ENCODE data around the gene CITED1. TPM values are rescaled to one million over a fixed set of nuclear protein-coding genes. Genes with fewer than 3 reads are reported as not detected.
A peak's percentile ranks its signal among the peaks of the same experiment; 100 is the strongest.
"Not testable (repeated sequence)": the region's sequence is repeated elsewhere in the genome, so short reads cannot be mapped to it uniquely, and the experiment has no call there.

Gene CITED1
- total RNA-seq = not detected

GRCh38 chrX:72305286-72306084 is at the start of gene CITED1:
CITED1 (minus strand) TSS chrX:72305914; CDS start chrX:72302869, 3,045 bp downstream.
- ATAC-seq = peak in 1 of 2 donors; percentile 35
- DNase-seq = no peak
- peaks cover 25% of the 10 kb centered on the region for H3K4me1 Mint-ChIP-seq (ENCODE audit: low read depth)
- peak within 1 kb of the TSS; percentile 85 for H3K4me3 Mint-ChIP-seq
- H3K9me3 Mint-ChIP-seq = no peaks in the 10 kb centered on the region
- H3K27me3 Mint-ChIP-seq (ENCODE audit: low read depth) = peaks cover 63% of the 10 kb centered on the region
- H3K36me3 Mint-ChIP-seq (ENCODE audit: insufficient read depth) = no peaks in the 10 kb centered on the region

- Mint-ChIP-seq H3K27me3 (ENCODE audit: low read depth) (no peaks in the 10 kb centered on the region), H3K9me3 (no peaks in the 10 kb centered on the region), H3K4me1 (ENCODE audit: low read depth) (peaks cover 10% of the 10 kb centered on the region), H3K36me3 (ENCODE audit: insufficient read depth) (peaks cover 12% of the 10 kb centered on the region), H3K4me3 (no peak overlapping the region)
- ATAC-seq = no peak
- no peak for DNase-seq
Measured at GRCh38 chrX:72352786-72353185, 47.1 kb upstream of the CITED1 start.

- Mint-ChIP-seq H3K36me3 (ENCODE audit: insufficient read depth) (peaks cover 12% of the 10 kb centered on the region), H3K4me1 (ENCODE audit: low read depth) (peaks cover 10% of the 10 kb centered on the region), H3K4me3 (no peak overlapping the region), H3K9me3 (no peaks in the 10 kb centered on the region), H3K27me3 (ENCODE audit: low read depth) (no peaks in the 10 kb centered on the region)
- no peak for DNase-seq
- ATAC-seq = no peak
Measured at GRCh38 chrX:72351606-72352334, 46.1 kb upstream of the CITED1 start.

GRCh38 chrX:72349190-72349589 is 43.5 kb upstream of the CITED1 start:
- Mint-ChIP-seq H3K4me1 (ENCODE audit: low read depth) (peaks cover 10% of the 10 kb centered on the region), H3K4me3 (peak overlapping the region; percentile 11), H3K36me3 (ENCODE audit: insufficient read depth) (peaks cover 14% of the 10 kb centered on the region), H3K9me3 (no peaks in the 10 kb centered on the region), H3K27me3 (ENCODE audit: low read depth) (no peaks in the 10 kb centered on the region)
- no peak for DNase-seq
- peak in 1 of 2 donors; percentile 75 for ATAC-seq

GRCh38 chrX:72348247-72348979 is 42.7 kb upstream of the CITED1 start:
- ATAC-seq (peak; percentile 62 to 74), DNase-seq (no peak)
- no peaks in the 10 kb centered on the region for H3K27me3 Mint-ChIP-seq (ENCODE audit: low read depth)
- H3K36me3 Mint-ChIP-seq (ENCODE audit: insufficient read depth) = peaks cover 14% of the 10 kb centered on the region
- no peaks in the 10 kb centered on the region for H3K9me3 Mint-ChIP-seq
- H3K4me3 Mint-ChIP-seq = no peak overlapping the region
- H3K4me1 Mint-ChIP-seq (ENCODE audit: low read depth) = peaks cover 10% of the 10 kb centered on the region

- no peak for DNase-seq
- peaks cover 10% of the 10 kb centered on the region for H3K4me1 Mint-ChIP-seq (ENCODE audit: low read depth)
Measured at GRCh38 chrX:72347366-72347765, 41.7 kb upstream of the CITED1 start.

GRCh38 chrX:72346302-72346949 is 40.7 kb upstream of the CITED1 start:
- no peak overlapping the region for H3K4me3 Mint-ChIP-seq
- ATAC-seq = no peak
- no peaks in the 10 kb centered on the region for H3K9me3 Mint-ChIP-seq

More at GRCh38 chrX:72347366-72347765, 41.7 kb upstream of the CITED1 start:
- Mint-ChIP-seq H3K27me3 (ENCODE audit: low read depth) (no peaks in the 10 kb centered on the region), H3K36me3 (ENCODE audit: insufficient read depth) (peaks cover 14% of the 10 kb centered on the region), H3K4me3 (no peak overlapping the region), H3K9me3 (no peaks in the 10 kb centered on the region)
- ATAC-seq = no peak

GRCh38 chrX:72340626-72341025 is 34.9 kb upstream of the CITED1 start:
- no peaks in the 10 kb centered on the region for H3K27me3 Mint-ChIP-seq (ENCODE audit: low read depth)
- DNase-seq (no peak), ATAC-seq (no peak)
- H3K4me3 Mint-ChIP-seq = no peak overlapping the region
- no peaks in the 10 kb centered on the region for H3K4me1 Mint-ChIP-seq (ENCODE audit: low read depth)
- peaks cover 12% of the 10 kb centered on the region for H3K36me3 Mint-ChIP-seq (ENCODE audit: insufficient read depth)
- no peaks in the 10 kb centered on the region for H3K9me3 Mint-ChIP-seq

More at GRCh38 chrX:72346302-72346949, 40.7 kb upstream of the CITED1 start:
- DNase-seq = no peak
- Mint-ChIP-seq H3K4me1 (ENCODE audit: low read depth) (peaks cover 10% of the 10 kb centered on the region), H3K27me3 (ENCODE audit: low read depth) (no peaks in the 10 kb centered on the region), H3K36me3 (ENCODE audit: insufficient read depth) (peaks cover 13% of the 10 kb centered on the region)

- Mint-ChIP-seq H3K4me3 (no peak overlapping the region), H3K36me3 (ENCODE audit: insufficient read depth) (peaks cover 12% of the 10 kb centered on the region), H3K27me3 (ENCODE audit: low read depth) (no peaks in the 10 kb centered on the region), H3K4me1 (ENCODE audit: low read depth) (no peaks in the 10 kb centered on the region), H3K9me3 (no peaks in the 10 kb centered on the region)
- DNase-seq (no peak), ATAC-seq (no peak)
Measured at GRCh38 chrX:72340041-72340440, 34.3 kb upstream of the CITED1 start.

- Mint-ChIP-seq H3K36me3 (ENCODE audit: insufficient read depth) (peaks cover 5% of the 10 kb centered on the region), H3K4me1 (ENCODE audit: low read depth) (peaks cover 3% of the 10 kb centered on the region), H3K27me3 (ENCODE audit: low read depth) (no peaks in the 10 kb centered on the region), H3K4me3 (no peak overlapping the region), H3K9me3 (no peaks in the 10 kb centered on the region)
- DNase-seq (no peak), ATAC-seq (no peak)
Measured at GRCh38 chrX:72330131-72330530, 24.4 kb upstream of the CITED1 start.

GRCh38 chrX:72326605-72327300 is 21.0 kb upstream of the CITED1 start:
- H3K27me3 Mint-ChIP-seq (ENCODE audit: low read depth) = no peaks in the 10 kb centered on the region
- H3K36me3 Mint-ChIP-seq (ENCODE audit: insufficient read depth) = peaks cover 5% of the 10 kb centered on the region
- peaks cover 3% of the 10 kb centered on the region for H3K4me1 Mint-ChIP-seq (ENCODE audit: low read depth)
- no peaks in the 10 kb centered on the region for H3K9me3 Mint-ChIP-seq
- DNase-seq = no peak
- no peak for ATAC-seq
- H3K4me3 Mint-ChIP-seq = no peak overlapping the region

GRCh38 chrX:72319651-72320050 is 13.9 kb upstream of the CITED1 start:
- DNase-seq; H3K9me3 Mint-ChIP-seq; H3K4me3 Mint-ChIP-seq; H3K36me3 Mint-ChIP-seq (ENCODE audit: insufficient read depth); H3K4me1 Mint-ChIP-seq (ENCODE audit: low read depth); H3K27me3 Mint-ChIP-seq (ENCODE audit: low read depth); ATAC-seq: not testable (repeated sequence)

GRCh38 chrX:72317139-72317538 is 11.4 kb upstream of the CITED1 start:
- ATAC-seq (no peak), DNase-seq (no peak)
- Mint-ChIP-seq H3K4me1 (ENCODE audit: low read depth) (no peaks in the 10 kb centered on the region), H3K36me3 (ENCODE audit: insufficient read depth) (no peaks in the 10 kb centered on the region), H3K4me3 (no peak overlapping the region), H3K9me3 (no peaks in the 10 kb centered on the region), H3K27me3 (ENCODE audit: low read depth) (peaks cover 2% of the 10 kb centered on the region)
